HepG2 (cell line): ENCODE results near the gene VRK2. TPM values are rescaled to one million over a fixed set of nuclear protein-coding genes. Genes with fewer than 3 reads are reported as not detected.

ENCODE experiments used
- AFF4 ChIP-seq: sonication (generic); formaldehyde crosslinking; IDR thresholded peaks from 2 replicates; pipeline ENCODE4 v1.4.0; 2020; ENCODE audit warnings: missing genetic modification reagents
- CAMTA2 ChIP-seq: sonication (generic); formaldehyde crosslinking; IDR thresholded peaks from 2 replicates; pipeline ENCODE4 v1.4.0; 2020; ENCODE audit warnings: mild to moderate bottlenecking, missing genetic modification reagents, borderline replicate concordance
- IRF2 ChIP-seq: IDR thresholded peaks from 2 replicates; pipeline ENCODE4 v1.6.1; 2018; ENCODE audit warnings: missing genetic modification reagents, missing compliant biosample characterization
- JUNB ChIP-seq: sonication (generic); formaldehyde crosslinking; IDR thresholded peaks from 2 replicates; pipeline ENCODE4 v1.8.0; 2022; ENCODE audit warnings: missing genetic modification reagents, mild to moderate bottlenecking, borderline replicate concordance
- KAT2B ChIP-seq: fragments of 150-350 bp; IDR thresholded peaks from 2 replicates; pipeline ENCODE4 v1.6.1; 2014; ENCODE audit warnings: low read depth, low read length, borderline replicate concordance
- KAT7 ChIP-seq: IDR thresholded peaks from 2 replicates; pipeline ENCODE4 v1.6.1; 2018; ENCODE audit warnings: borderline replicate concordance, missing compliant biosample characterization
- MED13 ChIP-seq: sonication (generic); formaldehyde crosslinking; IDR thresholded peaks from 2 replicates; pipeline ENCODE4 v1.5.0; 2020; ENCODE audit warnings: missing genetic modification reagents
- NFKB2 ChIP-seq: sonication (generic); formaldehyde crosslinking; IDR thresholded peaks from 2 replicates; pipeline ENCODE4 v1.4.0; 2020; ENCODE audit warnings: missing genetic modification reagents, borderline replicate concordance
- NR0B2 ChIP-seq: sonication (generic); formaldehyde crosslinking; IDR thresholded peaks from 2 replicates; pipeline ENCODE4 v1.4.0; 2020; ENCODE audit warnings: mild to moderate bottlenecking, missing genetic modification reagents
- NR2C2 ChIP-seq: sonication (generic); formaldehyde crosslinking; IDR thresholded peaks from 2 replicates; pipeline ENCODE4 v1.4.0; 2020; ENCODE audit warnings: missing genetic modification reagents, mild to moderate bottlenecking, moderate library complexity, borderline replicate concordance
- PHF5A ChIP-seq: IDR thresholded peaks from one replicate; pipeline ENCODE4 v1.6.1; 2018; ENCODE audit warnings: low read depth, missing genetic modification reagents; ENCODE audit not compliant: unreplicated experiment
- RFX5 ChIP-seq: IDR thresholded peaks from 2 replicates; pipeline ENCODE4 v1.6.1; 2011; ENCODE audit warnings: low read depth, low read length, improper control_type of control experiment
- SOX5 ChIP-seq: IDR thresholded peaks from 2 replicates; pipeline ENCODE4 v1.6.1; 2016; ENCODE audit warnings: borderline replicate concordance
- SRSF9 ChIP-seq: fragments of 200-400 bp; formaldehyde crosslinking; IDR thresholded peaks from 2 replicates; pipeline ENCODE4 v1.6.1; 2018; ENCODE audit warnings: borderline replicate concordance, mild to moderate bottlenecking, low read depth, low read length; ENCODE audit not compliant: insufficient read depth, poor library complexity, severe bottlenecking
- TBL1XR1 ChIP-seq: fragments of 150-350 bp; IDR thresholded peaks from 2 replicates; pipeline ENCODE4 v1.6.1; 2014; ENCODE audit warnings: borderline replicate concordance, low read length; ENCODE audit not compliant: partially characterized antibody
- ZBTB33 ChIP-seq: sonication (generic); formaldehyde crosslinking; IDR thresholded peaks from 2 replicates; pipeline ENCODE4 v1.4.0; 2020; ENCODE audit warnings: missing genetic modification reagents
- ZNF720 ChIP-seq: sonication (generic); formaldehyde crosslinking; IDR thresholded peaks from 2 replicates; pipeline ENCODE4 v1.4.0; 2020; ENCODE audit warnings: missing genetic modification reagents
- polyA plus RNA-seq, 8 experiments: library from polyadenylated mRNA; depleted of rRNA in 3 of 8; stranded (reverse) in 7 of 8; unstranded in 1 of 8; fragments of >200 nt; fragmentation: Illumina TruSeq in 4 of 8; extraction: Trizol in 4 of 8; gene quantifications; 2 replicates each; pipeline versions ENCODE4 v1.2.1 to v1.2.3, GENCODE V29; 2011 to 2016; ENCODE audit warnings: low read depth in 4 of 8, missing spikeins in 1 of 8, mixed read lengths in 1 of 8; ENCODE audit not compliant: insufficient read depth in 1 of 8
- total RNA-seq, 5 experiments: library from RNA; depleted of rRNA; stranded (reverse); fragments of >200 nt; fragmentation: Illumina TruSeq; extraction: Trizol; gene quantifications; 2 replicates each; pipeline ENCODE4 v1.2.3, GENCODE V29; 2016; ENCODE audit warnings: low read depth in 1 of 5
- TF ChIP-seq, protein P1 (sequence below): sonication (generic); formaldehyde crosslinking; IDR thresholded peaks from 2 replicates; pipeline ENCODE4 v1.8.0; 2022; ENCODE audit warnings: low read depth, missing genetic modification reagents
- TF ChIP-seq, protein P2 (sequence below): sonication (generic); formaldehyde crosslinking; IDR thresholded peaks from 2 replicates; pipeline ENCODE4 v1.4.0; 2020; ENCODE audit warnings: mild to moderate bottlenecking, missing genetic modification reagents

The VRK2 gene
- total and polyA plus RNA-seq, 2 of the 13 experiments (the other 11 are each of a cell fraction or from before 2014, with no cell fraction given) = 13.3 to 29.1 TPM

GRCh38 chr2:58046585-58047372, at the start of gene VRK2 (continued):
- TF ChIP-seq, protein P1, sequence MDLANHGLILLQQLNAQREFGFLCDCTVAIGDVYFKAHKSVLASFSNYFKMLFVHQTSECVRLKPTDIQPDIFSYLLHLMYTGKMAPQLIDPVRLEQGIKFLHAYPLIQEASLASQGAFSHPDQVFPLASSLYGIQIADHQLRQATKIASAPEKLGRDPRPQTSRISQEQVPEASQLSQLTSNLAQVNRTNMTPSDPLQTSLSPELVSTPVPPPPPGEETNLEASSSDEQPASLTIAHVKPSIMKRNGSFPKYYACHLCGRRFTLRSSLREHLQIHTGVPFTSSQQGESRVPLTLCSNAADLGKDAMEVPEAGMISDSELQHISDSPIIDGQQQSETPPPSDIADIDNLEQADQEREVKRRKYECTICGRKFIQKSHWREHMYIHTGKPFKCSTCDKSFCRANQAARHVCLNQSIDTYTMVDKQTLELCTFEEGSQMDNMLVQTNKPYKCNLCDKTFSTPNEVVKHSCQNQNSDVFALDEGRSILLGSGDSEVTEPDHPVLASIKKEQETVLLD (CRISPR knock-in tag) = peak; percentile 79
- peak; percentile 97 for TF ChIP-seq NFKB2 (CRISPR knock-in tag)
- TF ChIP-seq SRSF9 = no peak
- TF ChIP-seq, protein P2, sequence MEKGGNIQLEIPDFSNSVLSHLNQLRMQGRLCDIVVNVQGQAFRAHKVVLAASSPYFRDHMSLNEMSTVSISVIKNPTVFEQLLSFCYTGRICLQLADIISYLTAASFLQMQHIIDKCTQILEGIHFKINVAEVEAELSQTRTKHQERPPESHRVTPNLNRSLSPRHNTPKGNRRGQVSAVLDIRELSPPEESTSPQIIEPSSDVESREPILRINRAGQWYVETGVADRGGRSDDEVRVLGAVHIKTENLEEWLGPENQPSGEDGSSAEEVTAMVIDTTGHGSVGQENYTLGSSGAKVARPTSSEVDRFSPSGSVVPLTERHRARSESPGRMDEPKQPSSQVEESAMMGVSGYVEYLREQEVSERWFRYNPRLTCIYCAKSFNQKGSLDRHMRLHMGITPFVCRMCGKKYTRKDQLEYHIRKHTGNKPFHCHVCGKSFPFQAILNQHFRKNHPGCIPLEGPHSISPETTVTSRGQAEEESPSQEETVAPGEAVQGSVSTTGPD (CRISPR knock-in tag) = peak; percentile 85; the same call in 1 of the 2 replicates
- no peak for TF ChIP-seq PHF5A
- TF ChIP-seq NR2C2 (CRISPR knock-in tag) = peak; percentile 99
- peak; percentile 94 for TF ChIP-seq NR0B2 (CRISPR knock-in tag)
- peak; percentile 68 for TF ChIP-seq SOX5 (CRISPR knock-in tag)
- TF ChIP-seq IRF2 = peak; percentile 72; the same call in 1 of the 2 replicates
- peak; percentile 84; the same call in 1 of the 2 replicates for TF ChIP-seq ZNF720 (CRISPR knock-in tag)
- TF ChIP-seq TBL1XR1 = no peak
- TF ChIP-seq CAMTA2 (CRISPR knock-in tag) = peak; percentile 94
- TF ChIP-seq ZBTB33 = peak; percentile 51; the same call in 1 of the 2 replicates
- TF ChIP-seq JUNB (CRISPR knock-in tag) = 0 out of 2 replicates have a peak, but pooled peaks have one; percentile 74
- no peak for TF ChIP-seq KAT2B
- no peak for TF ChIP-seq AFF4 (CRISPR knock-in tag)
- peak; percentile 22; the same call in 1 of the 2 replicates for TF ChIP-seq RFX5
- peak; percentile 85 for TF ChIP-seq MED13
- peak; percentile 88 for TF ChIP-seq KAT7
